NCI-H774 (cell line): ENCODE measurements around the gene TMEM37.
"Not testable (repeated sequence)": the region's sequence is repeated elsewhere in the genome, so short reads cannot be mapped to it uniquely, and the experiment has no call there.

Experiments used
- DNase-seq: peaks from one replicate; lab custom pipeline; 2025; lab: John Stamatoyannopoulos, UW

The TMEM37 gene

GRCh38 chr2:119431155-119431975, at the start of gene TMEM37:
TSS of gene TMEM37 (plus strand) at chr2:119431854. CDS start at chr2:119431904, 50 bp downstream.
- DNase-seq = peak; percentile 26

GRCh38 chr2:119383410-119384140, 48.1 kb upstream of the TMEM37 start:
- no peak for DNase-seq

GRCh38 chr2:119384971-119385370, 46.7 kb upstream of the TMEM37 start:
- DNase-seq = no peak

- no peak for DNase-seq
Observed at GRCh38 chr2:119385466-119385865, 46.2 kb upstream of the TMEM37 start.

- no peak for DNase-seq
Observed at GRCh38 chr2:119387381-119388129, 44.1 kb upstream of the TMEM37 start.

- DNase-seq = no peak
Observed at GRCh38 chr2:119389615-119390306, 41.9 kb upstream of the TMEM37 start.

GRCh38 chr2:119393971-119394748, 37.5 kb upstream of the TMEM37 start:
- DNase-seq = no peak

GRCh38 chr2:119397196-119397595, 34.5 kb upstream of the TMEM37 start:
- DNase-seq = no peak

GRCh38 chr2:119402106-119402505, 29.5 kb upstream of the TMEM37 start:
- no peak for DNase-seq

GRCh38 chr2:119402645-119403560, 28.8 kb upstream of the TMEM37 start:
- DNase-seq = no peak

GRCh38 chr2:119403618-119404017, 28.0 kb upstream of the TMEM37 start:
- DNase-seq = not testable (repeated sequence)

- DNase-seq = no peak
Observed at GRCh38 chr2:119405151-119405550, 26.5 kb upstream of the TMEM37 start.

- peak; percentile 33 for DNase-seq
Observed at GRCh38 chr2:119407430-119408220, 24.0 kb upstream of the TMEM37 start.

GRCh38 chr2:119408221-119408619, 23.4 kb upstream of the TMEM37 start:
- DNase-seq = no peak

GRCh38 chr2:119409506-119409905, 22.1 kb upstream of the TMEM37 start:
- peak; percentile 15 for DNase-seq

- no peak for DNase-seq
Observed at GRCh38 chr2:119414894-119415293, 16.8 kb upstream of the TMEM37 start.

GRCh38 chr2:119415630-119416029, 16.0 kb upstream of the TMEM37 start:
- DNase-seq = no peak

GRCh38 chr2:119416299-119416923, 15.2 kb upstream of the TMEM37 start:
- DNase-seq = no peak

GRCh38 chr2:119417908-119418307, 13.7 kb upstream of the TMEM37 start:
- DNase-seq = no peak
